Activated CD4-positive, alpha-beta T cell treated with anti-CD3 and anti-CD28 coated beads for 24 hours (primary cell): ENCODE results near the gene ZNF514.

ENCODE experiments used
- DNase-seq, 2 donors: peaks; one replicate each; pipeline ENCODE4 v3.0.0-alpha.2; 2020; ENCODE audit warnings: low read depth in 2 of 2

The ZNF514 gene

GRCh38 chr2:95159690-95160449, at the start of gene ZNF514:
Gene ZNF514, minus strand, starts transcription at chr2:95159848. Its CDS starts 6,595 bp downstream, at chr2:95153253.
- DNase-seq = peak; percentile 58 to 61

GRCh38 chr2:95208106-95208505, 48.5 kb upstream of the ZNF514 start:
- no peak for DNase-seq

- peak; percentile 64 to 77 for DNase-seq
These were observed 47.7 kb upstream of the ZNF514 start, which contains the start of gene ZNF892 for GRCh38 chr2:95207111-95207961. Gene ZNF892, plus strand, starts transcription at chr2:95207521. Its CDS starts 295 bp downstream, at chr2:95207816.

- no peak for DNase-seq
These were observed 46.4 kb upstream of the ZNF514 start for GRCh38 chr2:95206096-95206495.

- no peak for DNase-seq
These were observed 44.7 kb upstream of the ZNF514 start for GRCh38 chr2:95204396-95204795.

GRCh38 chr2:95203911-95204310, 44.3 kb upstream of the ZNF514 start:
- no peak for DNase-seq

GRCh38 chr2:95192956-95193355, 33.3 kb upstream of the ZNF514 start:
- peak; percentile 21 to 37 for DNase-seq

GRCh38 chr2:95185973-95186372, 26.3 kb upstream of the ZNF514 start:
- no peak for DNase-seq

GRCh38 chr2:95185197-95185596, 25.5 kb upstream of the ZNF514 start:
- DNase-seq = no peak

- DNase-seq = no peak
These were observed 22.1 kb upstream of the ZNF514 start for GRCh38 chr2:95181774-95182173.

GRCh38 chr2:95179451-95179850, 19.8 kb upstream of the ZNF514 start:
- DNase-seq = no peak

- no peak for DNase-seq
These were observed 14.4 kb upstream of the ZNF514 start for GRCh38 chr2:95174031-95174542.

GRCh38 chr2:95171902-95172301, 12.3 kb upstream of the ZNF514 start:
- no peak for DNase-seq

- no peak for DNase-seq
These were observed 6.6 kb upstream of the ZNF514 start for GRCh38 chr2:95166065-95166763.

- DNase-seq = peak; percentile 94
These were observed 5.9 kb upstream of the ZNF514 start, which contains the start of gene ZNF2 for GRCh38 chr2:95165371-95166064. Gene ZNF2, plus strand, starts transcription at chr2:95165809. Its CDS starts 10,418 bp downstream, at chr2:95176227.

GRCh38 chr2:95165030-95165370, 5.4 kb upstream of the ZNF514 start:
- DNase-seq = no peak

GRCh38 chr2:95158891-95159619, 593 bp downstream of the ZNF514 start:
- DNase-seq = peak in 1 of 2 donors; percentile 6

GRCh38 chr2:95158441-95158840, 1.2 kb downstream of the ZNF514 start:
- no peak for DNase-seq

GRCh38 chr2:95149397-95149984, 10.2 kb downstream of the ZNF514 start:
- no peak for DNase-seq

- no peak for DNase-seq
These were observed 15.8 kb downstream of the ZNF514 start for GRCh38 chr2:95143838-95144237.
